C4-2B (cell line): ENCODE data around the gene RGS11.
"Not testable (repeated sequence)": the region's sequence is repeated elsewhere in the genome, so short reads cannot be mapped to it uniquely, and the experiment has no call there.

ENCODE experiments used
- H3K27ac ChIP-seq: fragments of 450-650 bp; 2 replicates; pipeline ENCODE4 v1.5.1; 2017
- CTCF ChIP-seq: fragments of 450-650 bp; conservative IDR thresholded peaks from 2 replicates; pipeline ENCODE4 v1.5.1; 2017; ENCODE audit warnings: mild to moderate bottlenecking
- ZFX ChIP-seq: fragments of 450-650 bp; IDR thresholded peaks from 2 replicates; pipeline ENCODE4 v1.6.1; 2017

RGS11 gene

GRCh38 chr16:263182-263774 is 12.5 kb downstream of the RGS11 start:
- no peak overlapping the region for H3K27ac ChIP-seq
- no peak for TF ChIP-seq CTCF
- TF ChIP-seq ZFX, result no peak

GRCh38 chr16:262121-262745 is 13.5 kb downstream of the RGS11 start:
- TF ChIP-seq ZFX (no peak), CTCF (no peak)
- no peak overlapping the region for H3K27ac ChIP-seq

- TF ChIP-seq CTCF, result no peak
- TF ChIP-seq ZFX, result no peak
- no peak overlapping the region for H3K27ac ChIP-seq
These were observed 14.6 kb downstream of the RGS11 start for GRCh38 chr16:261031-261691.

GRCh38 chr16:260326-260725 is 15.4 kb downstream of the RGS11 start:
- TF ChIP-seq CTCF, result no peak
- no peak for TF ChIP-seq ZFX
- H3K27ac ChIP-seq, result no peak overlapping the region

- TF ChIP-seq ZFX, result no peak
- no peak for TF ChIP-seq CTCF
These were observed 15.9 kb downstream of the RGS11 start for GRCh38 chr16:259814-260253.

GRCh38 chr16:259226-259625 is 16.5 kb downstream of the RGS11 start:
- no peak overlapping the region for H3K27ac ChIP-seq
- TF ChIP-seq ZFX (no peak), CTCF (no peak)

More at GRCh38 chr16:259814-260253, 15.9 kb downstream of the RGS11 start:
- H3K27ac ChIP-seq, result no peak overlapping the region

GRCh38 chr16:258091-258490 is 17.7 kb downstream of the RGS11 start:
- not testable (repeated sequence) for H3K27ac ChIP-seq
